Calu3 (cell line): Measurements from ENCODE around the gene SYNE1. TPM values are rescaled to one million over a fixed set of nuclear protein-coding genes. Genes with fewer than 3 reads are reported as not detected.
"Not testable (repeated sequence)": the region's sequence is repeated elsewhere in the genome, so short reads cannot be mapped to it uniquely, and the experiment has no call there.

ENCODE experiments used
- BruUV-seq: library from RNA; stranded (reverse); fragments of 400-500 nt; replicated peaks from 2 replicates; lab custom pipeline; 2021; lab: Mats Ljungman, UMichigan
- CTCF ChIA-PET: fragments of 300-600 bp; sonication (Branson Sonifier 250); formaldehyde crosslinking; loops from one replicate; lab custom pipeline; 2022; ENCODE audit warnings: antibody characterized with exemption; lab: Charles Lee
- DNase-seq: peaks from one replicate; pipeline ENCODE4 v3.0.0; 2022
- H3K27ac Mint-ChIP-seq: one replicate; pipeline ENCODE4 v1.8.0; 2022; ENCODE audit warnings: mixed read lengths; ENCODE audit not compliant: unreplicated experiment
- H3K27me3 Mint-ChIP-seq: one replicate; pipeline ENCODE4 v1.8.0; 2022; ENCODE audit warnings: mixed read lengths; ENCODE audit not compliant: unreplicated experiment
- H3K36me3 Mint-ChIP-seq: one replicate; pipeline ENCODE4 v1.8.0; 2022; ENCODE audit warnings: mild to moderate bottlenecking, moderate library complexity, mixed read lengths; ENCODE audit not compliant: insufficient read depth, unreplicated experiment
- H3K4me1 Mint-ChIP-seq: one replicate; pipeline ENCODE4 v1.8.0; 2022; ENCODE audit warnings: mild to moderate bottlenecking, low read depth, mixed read lengths; ENCODE audit not compliant: unreplicated experiment
- H3K4me3 Mint-ChIP-seq: one replicate; pipeline ENCODE4 v1.8.0; 2022; ENCODE audit warnings: mild to moderate bottlenecking, low read depth, moderate library complexity, mixed read lengths; ENCODE audit not compliant: unreplicated experiment
- H3K9me3 Mint-ChIP-seq: one replicate; pipeline ENCODE4 v1.8.0; 2022; ENCODE audit warnings: low read depth, mixed read lengths; ENCODE audit not compliant: unreplicated experiment
- intact Hi-C: fragments of 100-400 bp; cut with micrococcal nuclease; formaldehyde crosslinking; loops from one replicate; pipeline ENCODE4 v1.10.0; 2022; ENCODE audit not compliant: unreplicated experiment
- total RNA-seq: library from RNA; stranded (reverse); gene quantifications from 2 replicates; pipeline ENCODE4 v1.2.3, GENCODE V29; 2022
- TF ChIP-seq, protein P1 (sequence below): fragments of 200-600 bp; IDR thresholded peaks from one replicate; pipeline ENCODE4 v1.8.0; 2022; ENCODE audit warnings: antibody characterized with exemption; ENCODE audit not compliant: unreplicated experiment

Gene SYNE1
- total RNA-seq, 1 experiment from 2014 or later, result 28.1 TPM

DNA sequence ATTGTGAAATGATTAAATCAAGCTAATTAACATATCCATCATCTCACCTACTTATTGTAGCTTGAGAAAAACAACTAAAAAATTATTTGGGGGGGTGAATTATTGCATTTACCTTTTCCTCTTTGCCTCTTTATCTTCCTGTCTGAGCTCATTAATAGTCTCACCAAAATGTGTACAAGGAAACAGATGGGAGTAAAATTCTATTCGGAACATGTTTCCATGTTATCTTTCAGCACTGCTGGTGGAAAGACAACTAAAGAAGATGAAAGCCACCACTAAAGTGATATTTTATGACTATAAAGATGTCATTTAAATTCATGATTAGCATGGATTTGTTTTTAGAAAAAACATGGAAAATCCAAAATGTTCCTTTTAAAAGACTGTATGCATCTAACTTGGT lies 102.6 kb downstream of the SYNE1 start:
- no peaks in the 10 kb centered on the region for H3K9me3 Mint-ChIP-seq
- peaks cover 9% of the 10 kb centered on the region for H3K4me1 Mint-ChIP-seq
- BruUV-seq, result no TSS peak
- intact Hi-C loops, result no loop called here
- TF ChIP-seq, protein P1, sequence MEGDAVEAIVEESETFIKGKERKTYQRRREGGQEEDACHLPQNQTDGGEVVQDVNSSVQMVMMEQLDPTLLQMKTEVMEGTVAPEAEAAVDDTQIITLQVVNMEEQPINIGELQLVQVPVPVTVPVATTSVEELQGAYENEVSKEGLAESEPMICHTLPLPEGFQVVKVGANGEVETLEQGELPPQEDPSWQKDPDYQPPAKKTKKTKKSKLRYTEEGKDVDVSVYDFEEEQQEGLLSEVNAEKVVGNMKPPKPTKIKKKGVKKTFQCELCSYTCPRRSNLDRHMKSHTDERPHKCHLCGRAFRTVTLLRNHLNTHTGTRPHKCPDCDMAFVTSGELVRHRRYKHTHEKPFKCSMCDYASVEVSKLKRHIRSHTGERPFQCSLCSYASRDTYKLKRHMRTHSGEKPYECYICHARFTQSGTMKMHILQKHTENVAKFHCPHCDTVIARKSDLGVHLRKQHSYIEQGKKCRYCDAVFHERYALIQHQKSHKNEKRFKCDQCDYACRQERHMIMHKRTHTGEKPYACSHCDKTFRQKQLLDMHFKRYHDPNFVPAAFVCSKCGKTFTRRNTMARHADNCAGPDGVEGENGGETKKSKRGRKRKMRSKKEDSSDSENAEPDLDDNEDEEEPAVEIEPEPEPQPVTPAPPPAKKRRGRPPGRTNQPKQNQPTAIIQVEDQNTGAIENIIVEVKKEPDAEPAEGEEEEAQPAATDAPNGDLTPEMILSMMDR, result no peak
- CTCF ChIA-PET, result no interaction called here
- no peaks in the 10 kb centered on the region for H3K36me3 Mint-ChIP-seq
- H3K27ac Mint-ChIP-seq, result no peak overlapping the region
- no peak for DNase-seq
- H3K4me3 Mint-ChIP-seq, result no peak overlapping the region
- no peaks in the 10 kb centered on the region for H3K27me3 Mint-ChIP-seq

DNA sequence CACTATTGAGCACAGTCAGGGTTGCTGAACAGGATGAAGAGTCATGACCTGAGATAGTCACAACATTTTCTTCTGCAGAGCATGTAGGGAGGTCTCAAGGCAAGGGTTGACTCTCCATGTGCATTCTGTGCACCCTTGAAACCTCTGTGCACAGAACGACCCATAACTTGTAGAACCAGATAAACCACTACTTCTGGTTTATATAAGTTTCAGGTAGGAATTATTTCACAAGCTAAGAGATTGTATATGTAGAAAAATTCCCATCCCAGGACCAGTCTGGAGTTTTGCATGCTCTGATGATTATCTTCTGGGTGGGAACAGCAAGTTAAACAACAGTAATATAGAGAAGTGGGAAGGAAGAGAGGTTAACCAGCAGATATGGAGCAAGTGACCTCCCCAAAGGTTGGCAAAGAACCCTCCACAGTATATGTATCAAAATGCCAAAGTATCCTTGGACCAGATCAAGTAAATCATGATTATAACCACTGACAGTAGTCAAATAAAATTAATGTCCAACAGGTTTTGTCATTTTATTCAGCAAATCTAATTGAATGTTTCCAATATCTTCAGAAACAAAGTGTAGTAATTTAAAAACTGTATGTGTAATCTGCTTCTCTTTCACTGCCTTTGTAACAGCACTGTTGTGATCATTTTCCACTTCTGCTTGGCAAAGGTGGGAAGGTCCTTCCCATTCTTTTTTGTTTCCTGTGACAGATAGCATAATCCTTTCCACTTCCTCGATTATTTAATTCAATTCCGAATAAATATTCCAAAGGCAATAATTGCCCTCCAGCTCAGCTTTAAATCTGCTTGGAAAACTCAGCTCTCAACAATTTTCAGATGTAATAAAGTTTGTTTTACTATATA lies 104.4 kb downstream of the SYNE1 start:
- intact Hi-C loops, result no loop called here
- DNase-seq, result no peak
- peaks cover 9% of the 10 kb centered on the region for H3K4me1 Mint-ChIP-seq
- H3K9me3 Mint-ChIP-seq, result no peaks in the 10 kb centered on the region
- H3K4me3 Mint-ChIP-seq, result no peak overlapping the region
- H3K27me3 Mint-ChIP-seq, result no peaks in the 10 kb centered on the region
- H3K36me3 Mint-ChIP-seq, result no peaks in the 10 kb centered on the region
- TF ChIP-seq, protein P1, result no peak
- CTCF ChIA-PET, result no interaction called here
- no TSS peak for BruUV-seq
- H3K27ac Mint-ChIP-seq, result no peak overlapping the region

DNA sequence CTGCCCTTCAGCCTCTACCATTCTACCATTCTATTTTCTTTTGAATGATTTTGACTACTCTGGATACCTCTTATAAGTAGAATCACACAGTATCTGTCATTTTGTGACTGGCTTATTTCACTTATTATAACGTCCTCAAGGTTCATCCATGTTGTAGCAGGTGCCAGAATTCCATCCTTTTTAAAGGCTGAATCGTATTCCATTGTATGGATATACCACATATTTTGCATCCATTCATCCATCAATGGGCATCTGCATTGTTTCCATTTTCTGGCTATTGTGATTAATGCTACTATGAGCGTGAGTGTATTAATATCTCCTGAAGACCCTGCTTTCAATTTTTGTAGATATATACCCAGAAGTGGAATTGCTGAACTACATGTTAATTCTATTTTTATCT lies 105.5 kb downstream of the SYNE1 start:
- Mint-ChIP-seq H3K36me3 (no peaks in the 10 kb centered on the region), H3K4me3 (no peak overlapping the region), H3K27ac (no peak overlapping the region), H3K9me3 (no peaks in the 10 kb centered on the region), H3K4me1 (peaks cover 9% of the 10 kb centered on the region), H3K27me3 (no peaks in the 10 kb centered on the region)
- no TSS peak for BruUV-seq
- TF ChIP-seq, protein P1, result no peak
- no peak for DNase-seq
- intact Hi-C loops, result no loop called here
- CTCF ChIA-PET, result no interaction called here

DNA sequence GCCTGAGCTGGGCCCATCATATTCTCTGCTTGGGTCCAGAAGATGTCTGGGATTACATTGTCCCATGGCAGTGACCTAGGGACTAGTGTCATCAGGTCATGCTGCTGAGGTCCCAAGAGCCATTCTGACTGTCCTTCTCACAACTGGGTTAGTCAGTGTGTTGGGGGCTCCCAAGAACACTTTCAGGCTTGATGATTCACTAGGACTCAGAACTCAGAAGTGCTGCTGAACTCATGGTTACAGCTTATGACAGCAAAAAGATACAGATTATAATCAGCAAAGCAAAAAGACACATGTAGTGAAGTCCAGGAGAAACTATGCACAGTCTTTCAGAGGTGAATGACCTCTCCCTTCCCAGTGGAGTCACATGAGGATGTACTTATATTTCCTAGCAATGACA lies 107.8 kb downstream of the SYNE1 start:
- Mint-ChIP-seq H3K36me3 (no peaks in the 10 kb centered on the region), H3K27me3 (no peaks in the 10 kb centered on the region), H3K4me3 (no peak overlapping the region), H3K4me1 (peaks cover 9% of the 10 kb centered on the region), H3K9me3 (no peaks in the 10 kb centered on the region), H3K27ac (no peak overlapping the region)
- intact Hi-C loops, result no loop called here
- TF ChIP-seq, protein P1, result no peak
- no peak for DNase-seq
- CTCF ChIA-PET, result no interaction called here
- BruUV-seq, result no TSS peak

DNA sequence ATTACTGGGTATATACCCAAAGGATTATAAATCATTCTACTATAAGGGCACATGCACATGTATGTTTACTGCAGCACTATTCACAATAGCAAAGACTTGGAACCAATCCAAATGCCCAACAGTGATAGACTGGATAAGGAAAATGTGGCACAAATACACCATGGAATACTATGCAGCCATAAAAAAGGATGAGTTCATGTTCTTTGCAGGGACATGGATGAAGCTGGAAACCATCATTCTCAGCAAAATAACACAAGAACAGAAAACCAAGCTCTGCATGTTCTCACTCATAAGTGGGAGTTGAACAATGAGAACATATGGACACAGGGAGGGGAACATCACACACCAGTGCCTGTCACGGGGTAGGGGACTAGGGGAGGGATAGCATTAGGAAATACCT lies 123.0 kb downstream of the SYNE1 start:
- H3K4me1 Mint-ChIP-seq, intact Hi-C loops, H3K27me3 Mint-ChIP-seq, CTCF ChIA-PET, DNase-seq, BruUV-seq, H3K36me3 Mint-ChIP-seq, H3K4me3 Mint-ChIP-seq, H3K27ac Mint-ChIP-seq, H3K9me3 Mint-ChIP-seq: not testable (repeated sequence)
